ENCODE data around the gene IGSF22.
"Not testable (repeated sequence)": the region's sequence is repeated elsewhere in the genome, so short reads cannot be mapped to it uniquely, and the experiment has no call there.

Gene IGSF22

DNA sequence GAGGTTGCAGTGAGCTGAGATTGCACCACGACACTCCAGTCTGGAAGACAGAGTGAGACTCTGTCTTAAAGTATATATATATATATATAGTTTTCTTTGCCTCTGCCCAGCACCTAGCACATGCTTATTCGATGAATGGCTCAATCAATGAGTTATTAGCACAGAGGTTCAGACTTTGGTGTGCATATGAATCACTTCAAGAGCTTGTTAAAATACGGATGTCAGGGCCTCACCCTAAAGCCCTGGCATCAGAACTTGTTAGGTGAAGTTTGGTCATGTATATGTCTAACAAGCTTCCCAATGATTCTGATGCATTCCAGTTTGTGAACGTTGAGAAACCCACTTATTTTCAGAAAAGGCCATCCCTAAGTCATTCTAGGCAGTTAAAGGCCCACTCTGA, 49.2 kb downstream of the IGSF22 start:
- no peak for TF ChIP-seq EZH2phosphoT487 (IDR thresholded peaks at IDR 0.05; ENCODE audit: low read length)
- TF ChIP-seq, protein P1, sequence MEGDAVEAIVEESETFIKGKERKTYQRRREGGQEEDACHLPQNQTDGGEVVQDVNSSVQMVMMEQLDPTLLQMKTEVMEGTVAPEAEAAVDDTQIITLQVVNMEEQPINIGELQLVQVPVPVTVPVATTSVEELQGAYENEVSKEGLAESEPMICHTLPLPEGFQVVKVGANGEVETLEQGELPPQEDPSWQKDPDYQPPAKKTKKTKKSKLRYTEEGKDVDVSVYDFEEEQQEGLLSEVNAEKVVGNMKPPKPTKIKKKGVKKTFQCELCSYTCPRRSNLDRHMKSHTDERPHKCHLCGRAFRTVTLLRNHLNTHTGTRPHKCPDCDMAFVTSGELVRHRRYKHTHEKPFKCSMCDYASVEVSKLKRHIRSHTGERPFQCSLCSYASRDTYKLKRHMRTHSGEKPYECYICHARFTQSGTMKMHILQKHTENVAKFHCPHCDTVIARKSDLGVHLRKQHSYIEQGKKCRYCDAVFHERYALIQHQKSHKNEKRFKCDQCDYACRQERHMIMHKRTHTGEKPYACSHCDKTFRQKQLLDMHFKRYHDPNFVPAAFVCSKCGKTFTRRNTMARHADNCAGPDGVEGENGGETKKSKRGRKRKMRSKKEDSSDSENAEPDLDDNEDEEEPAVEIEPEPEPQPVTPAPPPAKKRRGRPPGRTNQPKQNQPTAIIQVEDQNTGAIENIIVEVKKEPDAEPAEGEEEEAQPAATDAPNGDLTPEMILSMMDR (IDR thresholded peaks at IDR 0.05; ENCODE audit: low read length): no peak

DNA sequence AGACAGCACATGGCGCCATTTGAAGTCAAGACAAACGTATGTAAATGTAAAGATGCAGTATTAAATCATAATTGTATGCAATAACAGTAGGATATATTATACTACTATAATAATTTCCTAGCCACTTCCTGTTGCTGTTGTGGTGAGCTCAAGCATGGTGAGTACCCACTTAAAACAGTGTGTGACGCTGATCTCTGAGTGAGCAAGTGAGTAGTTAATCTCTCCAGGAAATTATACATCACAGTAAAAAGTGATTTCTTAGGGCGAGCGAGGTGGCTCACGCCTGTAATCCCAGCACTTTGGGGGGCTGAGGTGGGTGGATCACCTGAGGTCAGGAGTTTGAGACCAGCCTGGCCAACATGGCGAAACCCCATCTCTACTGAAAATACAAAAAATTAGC, 53.8 kb downstream of the IGSF22 start:
- H3K4me2 ChIP-seq (ENCODE audit: low read depth, low read length); H3K36me3 ChIP-seq (replicated peaks; ENCODE audit: insufficient read depth, low read length); H2AFZ ChIP-seq (ENCODE audit: low read length); H3K4me1 ChIP-seq (ENCODE audit: low read length); H3K27ac ChIP-seq (ENCODE audit: low read length); H3K9me2 ChIP-seq (replicated peaks; ENCODE audit: insufficient read depth, low read length); H3K79me2 ChIP-seq (ENCODE audit: low read length); H3K9me3 ChIP-seq (replicated peaks; ENCODE audit: insufficient read depth, low read length); H3K27me3 ChIP-seq (replicated peaks; ENCODE audit: insufficient read depth, low read length); H3F3A ChIP-seq (ENCODE audit: insufficient read depth, low read length); DNase-seq; H3K9ac ChIP-seq (ENCODE audit: low read length); H4K20me1 ChIP-seq (ENCODE audit: insufficient read depth, low read length); H3K4me3 ChIP-seq (ENCODE audit: low read length): not testable (repeated sequence)

More for the DNA sequence above, 49.2 kb downstream of the IGSF22 start:
- no peaks in the 10 kb centered on the region for H4K20me1 ChIP-seq (ENCODE audit: insufficient read depth, low read length)
- no peak overlapping the region for H3K4me3 ChIP-seq (ENCODE audit: low read length)
- H3K9me3 ChIP-seq (replicated peaks; ENCODE audit: insufficient read depth, low read length): no peaks in the 10 kb centered on the region
- H3K27me3 ChIP-seq (replicated peaks; ENCODE audit: insufficient read depth, low read length): no peaks in the 10 kb centered on the region
- H3K4me1 ChIP-seq (ENCODE audit: low read length): no peaks in the 10 kb centered on the region
- no peak overlapping the region for H3K9ac ChIP-seq (ENCODE audit: low read length)
- no peak for DNase-seq
- no peaks in the 10 kb centered on the region for H3K79me2 ChIP-seq (ENCODE audit: low read length)
- no peaks in the 10 kb centered on the region for H3K36me3 ChIP-seq (replicated peaks; ENCODE audit: insufficient read depth, low read length)
- no peak overlapping the region for H3K27ac ChIP-seq (ENCODE audit: low read length)
- no peaks in the 10 kb centered on the region for H3F3A ChIP-seq (ENCODE audit: insufficient read depth, low read length)
- H3K9me2 ChIP-seq (replicated peaks; ENCODE audit: insufficient read depth, low read length): no peaks in the 10 kb centered on the region
- H3K4me2 ChIP-seq (ENCODE audit: low read depth, low read length): no peak overlapping the region
- no peak overlapping the region for H2AFZ ChIP-seq (ENCODE audit: low read length)

DNA sequence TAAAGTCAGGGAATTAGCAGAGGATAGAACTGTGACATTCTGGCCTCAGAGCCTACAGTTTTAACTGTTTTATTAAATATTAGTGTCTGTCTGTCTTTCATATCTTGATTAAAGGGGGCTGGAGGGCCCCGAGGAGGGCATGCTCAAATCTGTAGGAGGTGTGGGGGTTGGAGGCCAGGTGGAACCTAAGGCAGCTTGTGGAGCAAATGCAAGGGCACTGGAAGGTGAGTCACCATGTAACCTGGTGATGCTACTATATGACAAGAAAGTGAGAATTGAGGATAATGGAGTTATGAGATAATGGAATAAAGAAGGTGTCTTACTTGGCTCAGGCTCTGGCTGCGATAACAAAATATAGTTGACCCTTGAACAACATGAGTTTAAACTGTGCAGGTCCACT, 54.7 kb downstream of the IGSF22 start:
- Histone ChIP-seq H4K20me1 (ENCODE audit: insufficient read depth, low read length) (no peaks in the 10 kb centered on the region), H3K4me2 (ENCODE audit: low read depth, low read length) (no peak overlapping the region), H3K27ac (ENCODE audit: low read length) (no peak overlapping the region), H3K9ac (ENCODE audit: low read length) (no peak overlapping the region), H3F3A (ENCODE audit: insufficient read depth, low read length) (no peaks in the 10 kb centered on the region), H3K9me3 (replicated peaks; ENCODE audit: insufficient read depth, low read length) (no peaks in the 10 kb centered on the region), H3K27me3 (replicated peaks; ENCODE audit: insufficient read depth, low read length) (no peaks in the 10 kb centered on the region), H3K79me2 (ENCODE audit: low read length) (no peaks in the 10 kb centered on the region), H3K9me2 (replicated peaks; ENCODE audit: insufficient read depth, low read length) (no peaks in the 10 kb centered on the region), H3K36me3 (replicated peaks; ENCODE audit: insufficient read depth, low read length) (no peaks in the 10 kb centered on the region), H2AFZ (ENCODE audit: low read length) (no peak overlapping the region), H3K4me1 (ENCODE audit: low read length) (no peaks in the 10 kb centered on the region), H3K4me3 (ENCODE audit: low read length) (no peak overlapping the region)
- TF ChIP-seq EZH2phosphoT487 (IDR thresholded peaks at IDR 0.05; ENCODE audit: low read length): no peak
- TF ChIP-seq, protein P1 (IDR thresholded peaks at IDR 0.05; ENCODE audit: low read length): no peak
- TF ChIP-seq EZH2 (optimal IDR thresholded peaks at IDR 0.05; ENCODE audit: low read depth, low read length): no peak
- DNase-seq: no peak

DNA sequence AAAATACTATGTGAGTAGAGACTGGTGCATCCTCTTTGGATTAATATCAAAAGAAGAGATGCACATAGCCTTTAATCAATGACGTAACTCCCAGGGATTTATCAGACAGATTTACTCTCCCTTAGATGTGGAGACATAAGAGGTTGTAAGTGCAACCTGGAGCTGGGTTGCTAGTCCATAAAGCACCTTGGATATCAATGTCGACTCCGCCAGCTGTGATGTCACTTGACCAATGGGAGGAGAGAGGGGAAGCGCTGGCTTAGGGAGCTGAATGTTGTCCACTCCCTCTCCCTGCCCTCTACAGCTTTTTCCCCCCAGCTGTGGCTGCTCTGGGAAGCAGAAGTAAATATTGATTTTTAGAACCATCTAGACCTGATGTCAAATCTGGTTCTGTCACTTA, 56.3 kb downstream of the IGSF22 start:
- Histone ChIP-seq H3K9me2 (replicated peaks; ENCODE audit: insufficient read depth, low read length) (no peaks in the 10 kb centered on the region), H3K4me3 (ENCODE audit: low read length) (no peak overlapping the region), H3K79me2 (ENCODE audit: low read length) (no peaks in the 10 kb centered on the region), H4K20me1 (ENCODE audit: insufficient read depth, low read length) (no peaks in the 10 kb centered on the region), H3K27me3 (replicated peaks; ENCODE audit: insufficient read depth, low read length) (no peaks in the 10 kb centered on the region), H2AFZ (ENCODE audit: low read length) (no peak overlapping the region), H3K9ac (ENCODE audit: low read length) (no peak overlapping the region), H3F3A (ENCODE audit: insufficient read depth, low read length) (no peaks in the 10 kb centered on the region), H3K4me1 (ENCODE audit: low read length) (no peaks in the 10 kb centered on the region), H3K27ac (ENCODE audit: low read length) (no peak overlapping the region), H3K4me2 (ENCODE audit: low read depth, low read length) (no peak overlapping the region), H3K9me3 (replicated peaks; ENCODE audit: insufficient read depth, low read length) (no peaks in the 10 kb centered on the region), H3K36me3 (replicated peaks; ENCODE audit: insufficient read depth, low read length) (no peaks in the 10 kb centered on the region)
- TF ChIP-seq EZH2phosphoT487 (IDR thresholded peaks at IDR 0.05; ENCODE audit: low read length): no peak
- TF ChIP-seq, protein P1 (IDR thresholded peaks at IDR 0.05; ENCODE audit: low read length): no peak
- no peak for TF ChIP-seq EZH2 (optimal IDR thresholded peaks at IDR 0.05; ENCODE audit: low read depth, low read length)
- no peak for DNase-seq
